Upper lobe of left lung (tissue), 4 donors: Measurements from ENCODE around the gene C2.

Experiments
- CTCF ChIP-seq, 6 experiments: fragments of 450-650 bp in 4 of 6; fragments of 200-600 bp in 2 of 6; sonication (generic) in 2 of 6; IDR thresholded peaks; one replicate each; pipeline ENCODE4 v1.5.1; 2016 to 2019; ENCODE audit warnings: antibody characterized with exemption in 6 of 6
- POLR2A ChIP-seq, 4 donors: fragments of 450-650 bp; IDR thresholded peaks; one replicate each; pipeline ENCODE4 v1.5.1; 2016 to 2017; ENCODE audit warnings: antibody characterized with exemption in 4 of 4, mild to moderate bottlenecking in 2 of 4

GRCh38 chr6:31952890-31953289 lies 25.4 kb downstream of the C2 start:
- TF ChIP-seq CTCF (IDR thresholded peaks at IDR 0.05) (no peak), POLR2A (IDR thresholded peaks at IDR 0.05) (no peak)
